ENCODE data around the gene MAP3K21. TPM values are rescaled to one million over a fixed set of nuclear protein-coding genes. Genes with fewer than 3 reads are reported as not detected.

The MAP3K21 gene
- polyA plus RNA-seq, 1 of the 3 experiments (the other 2 are of a cell fraction): 0.33 TPM

GRCh38 chr1:233289676-233290075, 37.8 kb upstream of the MAP3K21 start:
- Histone ChIP-seq H3K27me3 (ENCODE audit: insufficient read depth) (no peaks in the 10 kb centered on the region), H3K27ac (ENCODE audit: low read depth in 2 of 2, low read length in 1 of 2) (no peak overlapping the region), H2AFZ (ENCODE audit: low read depth) (no peak overlapping the region), H3K4me2 (no peak overlapping the region), H3K79me2 (ENCODE audit: insufficient read depth) (peaks cover 21% of the 10 kb centered on the region), H3K9me3 (no peaks in the 10 kb centered on the region), H3F3A (replicated peaks; ENCODE audit: insufficient read depth) (peaks cover 5% of the 10 kb centered on the region), H3K4me3 (ENCODE audit: low read depth in 2 of 2, low read length in 1 of 2) (no peak overlapping the region), H3K4me1 (ENCODE audit: control insufficient read depth in 1 of 2, insufficient read depth in 2 of 2, low read depth in 1 of 2, low read length in 1 of 2) (peaks cover 0 to 3% of the 10 kb centered on the region in 2 experiments; a peak in 2 of 4 replicates), H3K9me2 (no peaks in the 10 kb centered on the region), H3K36me3 (replicated peaks in 1 of 2; ENCODE audit: control insufficient read depth in 1 of 2, insufficient read depth in 2 of 2, low read length in 1 of 2) (peaks cover 0 to 5% of the 10 kb centered on the region in 2 experiments), H4K20me1 (ENCODE audit: insufficient read depth) (no peaks in the 10 kb centered on the region), H3K9ac (no peak overlapping the region)
- TF ChIP-seq FOSL2 (IDR thresholded peaks at IDR 0.05; ENCODE audit: borderline replicate concordance, low read depth): no peak
- TF ChIP-seq SMC3 (IDR thresholded peaks at IDR 0.05; ENCODE audit: low read depth, low read length): no peak
- no peak for TF ChIP-seq FOXJ3 (CRISPR knock-in tag; IDR thresholded peaks at IDR 0.05)
- TF ChIP-seq GABPA (IDR thresholded peaks at IDR 0.05; ENCODE audit: low read depth): no peak
- no peak for TF ChIP-seq RCOR1 (IDR thresholded peaks at IDR 0.05; ENCODE audit: low read length)
- TF ChIP-seq NRF1 (IDR thresholded peaks at IDR 0.05; ENCODE audit: low read depth, low read length): no peak
- no peak for DNase-seq
- POLR2A ChIA-PET: no interaction called here
- CTCF ChIA-PET: no interaction called here
- 98% methylated on average over 4 of the region's 4 CpGs for WGBS (ENCODE audit: low lambda C conversion rate)

- Histone ChIP-seq H3K4me1 (ENCODE audit: control insufficient read depth in 1 of 2, insufficient read depth in 2 of 2, low read depth in 1 of 2, low read length in 1 of 2) (peaks cover 0 to 5% of the 10 kb centered on the region in 2 experiments; a peak in 2 of 4 replicates), H4K20me1 (ENCODE audit: insufficient read depth) (no peaks in the 10 kb centered on the region), H3K9me3 (no peaks in the 10 kb centered on the region), H3K4me3 (ENCODE audit: low read depth in 2 of 2, low read length in 1 of 2) (no peak overlapping the region), H3K27me3 (ENCODE audit: insufficient read depth) (no peaks in the 10 kb centered on the region), H3K27ac (ENCODE audit: low read depth in 2 of 2, low read length in 1 of 2) (no peak overlapping the region), H3K9ac (no peak overlapping the region), H3K79me2 (ENCODE audit: insufficient read depth) (peaks cover 24% of the 10 kb centered on the region), H3K36me3 (replicated peaks in 1 of 2; ENCODE audit: control insufficient read depth in 1 of 2, insufficient read depth in 2 of 2, low read length in 1 of 2) (peaks cover 0 to 5% of the 10 kb centered on the region in 2 experiments), H2AFZ (ENCODE audit: low read depth) (no peak overlapping the region), H3K9me2 (no peaks in the 10 kb centered on the region), H3K4me2 (no peak overlapping the region), H3F3A (replicated peaks; ENCODE audit: insufficient read depth) (peaks cover 8% of the 10 kb centered on the region)
- TF ChIP-seq SMC3 (IDR thresholded peaks at IDR 0.05; ENCODE audit: low read depth, low read length): no peak
- TF ChIP-seq ELF1 (IDR thresholded peaks at IDR 0.05): no peak
- no peak for TF ChIP-seq TCF12 (IDR thresholded peaks at IDR 0.05)
- no peak for TF ChIP-seq MAX (IDR thresholded peaks at IDR 0.05; ENCODE audit: low read depth)
- no peak for TF ChIP-seq YY1 (IDR thresholded peaks at IDR 0.05; ENCODE audit: low read depth)
- no peak for TF ChIP-seq GABPA (IDR thresholded peaks at IDR 0.05; ENCODE audit: low read depth)
- TF ChIP-seq PBX3 (IDR thresholded peaks at IDR 0.05): no peak
- TF ChIP-seq GATA2 (CRISPR knock-in tag; IDR thresholded peaks at IDR 0.05): no peak
- TF ChIP-seq FOXM1 (IDR thresholded peaks at IDR 0.05; ENCODE audit: low read depth): no peak
- TF ChIP-seq MEF2A (IDR thresholded peaks at IDR 0.05; ENCODE audit: borderline replicate concordance, low read depth): no peak
- TF ChIP-seq IRF3 (IDR thresholded peaks at IDR 0.05; ENCODE audit: low read depth, low read length): no peak
- no peak for TF ChIP-seq ZBTB33 (IDR thresholded peaks at IDR 0.05; ENCODE audit: borderline replicate concordance, low read depth)
- no peak for TF ChIP-seq POLR2AphosphoS5 (IDR thresholded peaks at IDR 0.05; ENCODE audit: low read depth, low read length)
- no peak for TF ChIP-seq JUND (IDR thresholded peaks at IDR 0.05)
- no peak for TF ChIP-seq TAF1 (IDR thresholded peaks at IDR 0.05; ENCODE audit: borderline replicate concordance, low read depth, low read length)
- TF ChIP-seq RAD21 (IDR thresholded peaks at IDR 0.05; ENCODE audit: low read length): no peak
- CTCF ChIA-PET: no interaction called here
- WGBS (ENCODE audit: low lambda C conversion rate): 88% methylated on average over 5 of the region's 5 CpGs
- POLR2A ChIA-PET: no interaction called here
- no peak for DNase-seq
These were observed 37.0 kb upstream of the MAP3K21 start for GRCh38 chr1:233290396-233291034.

Data from SK-N-SH (cell line).